ENCODE results near the gene NIM1K. TPM values are rescaled to one million over a fixed set of nuclear protein-coding genes. Genes with fewer than 3 reads are reported as not detected.

Gene NIM1K
- total and polyA plus RNA-seq, 12 donors = 0.07 to 0.42 (median 0.22) TPM; not detected in 2

GRCh38 chr5:43294226-43294625 is 102.2 kb downstream of the NIM1K start:
- no peak overlapping the region for H3K4me3 ChIP-seq
- intact Hi-C loops (cut with DNase I) = no loop called here
- H3K9me3 ChIP-seq = no peaks in the 10 kb centered on the region
- no peak overlapping the region for H3K27ac ChIP-seq
- H3K36me3 ChIP-seq = peaks cover 0 to 100% (median 62%) of the 10 kb centered on the region in 9 donors
- peaks cover 0 to 28% (median 4%) of the 10 kb centered on the region in 9 donors for H3K4me1 ChIP-seq
- no peak for DNase-seq
- TF ChIP-seq CTCF (IDR thresholded peaks at IDR 0.05) = no peak
- H3K27me3 ChIP-seq = no peaks in the 10 kb centered on the region
- no peak for ATAC-seq

DNA sequence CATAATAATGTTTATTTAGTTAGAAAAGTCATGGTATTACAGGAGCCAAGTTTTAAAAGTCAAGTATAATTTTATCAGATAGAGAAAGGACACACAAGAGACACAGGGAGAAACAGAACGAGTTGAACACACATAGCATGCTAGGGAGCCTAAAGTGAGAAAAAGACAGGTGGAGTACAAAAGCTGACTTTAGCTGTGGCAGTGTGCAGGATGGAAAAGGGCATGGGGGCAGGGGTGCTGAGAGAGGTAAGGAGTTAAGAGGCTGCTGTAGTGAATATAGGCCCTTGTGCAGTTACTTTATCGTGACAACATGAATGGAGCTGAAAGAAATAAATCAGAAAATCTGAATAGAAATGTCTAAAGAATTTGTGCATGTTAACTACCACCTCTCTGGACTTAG is 103.2 kb downstream of the NIM1K start:
- Histone ChIP-seq H3K9me3 (no peaks in the 10 kb centered on the region), H3K36me3 (peaks cover 0 to 98% (median 62%) of the 10 kb centered on the region in 9 donors), H3K4me1 (peaks cover 0 to 25% (median 4%) of the 10 kb centered on the region in 9 donors), H3K4me3 (no peak overlapping the region), H3K27me3 (no peaks in the 10 kb centered on the region), H3K27ac (no peak overlapping the region)
- intact Hi-C loops (cut with DNase I) = no loop called here
- DNase-seq (no peak), ATAC-seq (no peak)
- no peak for TF ChIP-seq CTCF (IDR thresholded peaks at IDR 0.05)
- 52 to 63% methylated on average over 2 of the region's 2 CpGs for WGBS, 2 donors

GRCh38 chr5:43296835-43297234 is 104.8 kb downstream of the NIM1K start:
- Histone ChIP-seq H3K27ac (no peak overlapping the region), H3K36me3 (peaks cover 0 to 82% (median 46%) of the 10 kb centered on the region in 9 donors), H3K9me3 (no peaks in the 10 kb centered on the region), H3K4me1 (peaks cover 0 to 22% (median 4%) of the 10 kb centered on the region in 9 donors), H3K27me3 (no peaks in the 10 kb centered on the region), H3K4me3 (no peak overlapping the region)
- intact Hi-C loops (cut with DNase I) = no loop called here
- TF ChIP-seq CTCF (IDR thresholded peaks at IDR 0.05) = no peak
- 96 to 98% methylated on average over 2 of the region's 2 CpGs for WGBS, 2 donors
- ATAC-seq (no peak), DNase-seq (no peak)

GRCh38 chr5:43298443-43298842 is 106.4 kb downstream of the NIM1K start:
- intact Hi-C loops (cut with DNase I) = no loop called here
- ATAC-seq (no peak), DNase-seq (no peak)
- Histone ChIP-seq H3K4me3 (no peak overlapping the region), H3K27me3 (no peaks in the 10 kb centered on the region), H3K9me3 (no peaks in the 10 kb centered on the region), H3K36me3 (peaks cover 0 to 66% (median 32%) of the 10 kb centered on the region in 9 donors), H3K4me1 (peaks cover 0 to 38% (median 11%) of the 10 kb centered on the region in 9 donors), H3K27ac (no peak overlapping the region)
- WGBS, 2 donors = 84% methylated on average over 5 of the region's 5 CpGs
- TF ChIP-seq CTCF (IDR thresholded peaks at IDR 0.05) = no peak
